Pancreas (tissue), 10 donors: ENCODE results near the gene ANKRD35. TPM values are rescaled to one million over a fixed set of nuclear protein-coding genes. Genes with fewer than 3 reads are reported as not detected.
"Not testable (repeated sequence)": the region's sequence is repeated elsewhere in the genome, so short reads cannot be mapped to it uniquely, and the experiment has no call there.

Source experiments
- ATAC-seq, 4 donors: fragments of 200-7000 bp; cut with Tn5 transposase; one replicate each; pipeline versions ENCODE4 v1.8.0 to v1.9.1; 2020; ENCODE audit warnings: mild to moderate bottlenecking in 4 of 4, moderate library complexity in 4 of 4
- DNase-seq, 6 donors: peaks; one replicate each; pipeline ENCODE4 v3.0.0-alpha.2; 2020
- FAIRE-seq: peaks from 2 replicates; lab custom pipeline; 2012; peaks lifted over from hg19 to GRCh38; lab: Jason Lieb, UNC
- H3K27ac ChIP-seq, 4 donors: fragments of 200-600 bp; sonication (generic); 1 replicate in 3 of 4; 2 replicates in 1 of 4; pipeline versions ENCODE4 v1.5.0 to v1.8.0; 2020
- H3K27me3 ChIP-seq, 4 donors: fragments of 200-600 bp; one replicate each; pipeline ENCODE4 v1.8.0; 2021
- H3K36me3 ChIP-seq, 3 donors: fragments of 200-600 bp; sonication (generic) in 1 of 3; one replicate each; pipeline versions ENCODE4 v1.5.0 to v1.8.0; 2020 to 2021
- H3K4me1 ChIP-seq, 3 donors: fragments of 200-600 bp; one replicate each; pipeline ENCODE4 v1.8.0; 2021
- H3K4me3 ChIP-seq, 4 donors: fragments of 200-600 bp; sonication (generic) in 2 of 4; one replicate each; pipeline versions ENCODE4 v1.5.0 to v1.8.0; 2020 to 2021
- H3K9me3 ChIP-seq, 4 donors: fragments of 200-600 bp; one replicate each; pipeline ENCODE4 v1.8.0; 2021
- CTCF ChIP-seq, 4 donors: fragments of 200-600 bp; sonication (generic) in 3 of 4; IDR thresholded peaks; one replicate each; pipeline versions ENCODE4 v1.5.0 to v1.8.0; 2021; ENCODE audit warnings: antibody characterized with exemption in 4 of 4
- WGBS, 2 donors: extraction: QIAGEN DNeasy Blood & Tissue Kit; methylation state at CpG; one replicate each; pipeline ENCODE4 v1.1.7; 2013; 5-methylcytosine and 5-hydroxymethylcytosine counted together
- intact Hi-C, 3 donors: fragments of 100-400 bp; cut with DNase I; formaldehyde crosslinking; loops; one replicate each; pipeline versions ENCODE4 v1.11.1 to v1.14.2; 2022
- polyA plus RNA-seq, 2 donors: library from polyadenylated mRNA; stranded (reverse); fragments of 200-250 nt; gene quantifications; one replicate each; pipeline ENCODE4 v1.2.3, GENCODE V29; 2013
- total RNA-seq, 6 donors: library from RNA; stranded (reverse); fragmentation: NEBNext Ultra II Directional in 4 of 6; extraction: Animal tissue kit (Norgen Biotek cat#: 25700) in 4 of 6; gene quantifications; one replicate each; pipeline versions ENCODE4 v1.2.1 to v1.2.4, GENCODE V29; 2021 to 2023
- donor health status: healthy with polysubstance abuse.
- donor health status: DM: no; HTN: no; CAD: no; lungs with moderate emphysema.
- donor health status: DM: no; HTN: no; CAD: no.
- donor health status: control.
- donor health status: control.
- donor health status: Bipolar disorder and iron deficiency.
- donor health status: DM: yes; HTN: yes; CAD: no.
- donor health status: DM: no; HTN: no; CAD: no.
- donor health status: DM: no; HTN: no; CAD: no.
- donor health status: DM: yes; HTN: yes; CAD: no.

The ANKRD35 gene, protein sequence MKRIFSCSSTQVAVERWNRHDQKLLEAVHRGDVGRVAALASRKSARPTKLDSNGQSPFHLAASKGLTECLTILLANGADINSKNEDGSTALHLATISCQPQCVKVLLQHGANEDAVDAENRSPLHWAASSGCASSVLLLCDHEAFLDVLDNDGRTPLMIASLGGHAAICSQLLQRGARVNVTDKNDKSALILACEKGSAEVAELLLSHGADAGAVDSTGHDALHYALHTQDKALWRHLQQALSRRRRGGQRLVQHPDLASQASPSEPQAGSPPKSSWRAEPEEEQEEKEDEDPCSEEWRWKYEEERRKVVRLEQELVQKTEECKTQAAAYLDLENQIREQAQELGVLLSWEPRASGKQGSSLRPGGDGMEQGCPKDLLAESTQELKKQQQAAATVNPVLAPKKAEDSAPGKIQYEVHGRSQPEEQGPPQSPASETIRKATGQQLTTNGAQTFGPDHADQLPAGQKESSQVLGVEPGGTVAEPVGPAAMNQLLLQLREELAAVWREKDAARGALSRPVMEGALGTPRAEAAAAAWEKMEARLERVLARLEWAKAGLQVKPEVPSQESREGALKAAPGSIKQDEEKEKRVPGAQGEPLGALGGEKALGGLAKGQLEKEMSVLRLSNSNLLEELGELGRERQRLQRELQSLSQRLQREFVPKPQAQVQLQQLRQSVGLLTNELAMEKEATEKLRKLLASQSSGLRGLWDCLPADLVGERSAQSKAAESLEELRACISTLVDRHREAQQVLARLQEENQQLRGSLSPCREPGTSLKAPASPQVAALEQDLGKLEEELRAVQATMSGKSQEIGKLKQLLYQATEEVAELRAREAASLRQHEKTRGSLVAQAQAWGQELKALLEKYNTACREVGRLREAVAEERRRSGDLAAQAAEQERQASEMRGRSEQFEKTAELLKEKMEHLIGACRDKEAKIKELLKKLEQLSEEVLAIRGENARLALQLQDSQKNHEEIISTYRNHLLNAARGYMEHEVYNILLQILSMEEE
- total RNA-seq (under 1 TPM; 0.04 to 0.50 (median 0.26) TPM), polyA plus RNA-seq (under 1 TPM; 0.59 to 0.68 TPM)

DNA sequence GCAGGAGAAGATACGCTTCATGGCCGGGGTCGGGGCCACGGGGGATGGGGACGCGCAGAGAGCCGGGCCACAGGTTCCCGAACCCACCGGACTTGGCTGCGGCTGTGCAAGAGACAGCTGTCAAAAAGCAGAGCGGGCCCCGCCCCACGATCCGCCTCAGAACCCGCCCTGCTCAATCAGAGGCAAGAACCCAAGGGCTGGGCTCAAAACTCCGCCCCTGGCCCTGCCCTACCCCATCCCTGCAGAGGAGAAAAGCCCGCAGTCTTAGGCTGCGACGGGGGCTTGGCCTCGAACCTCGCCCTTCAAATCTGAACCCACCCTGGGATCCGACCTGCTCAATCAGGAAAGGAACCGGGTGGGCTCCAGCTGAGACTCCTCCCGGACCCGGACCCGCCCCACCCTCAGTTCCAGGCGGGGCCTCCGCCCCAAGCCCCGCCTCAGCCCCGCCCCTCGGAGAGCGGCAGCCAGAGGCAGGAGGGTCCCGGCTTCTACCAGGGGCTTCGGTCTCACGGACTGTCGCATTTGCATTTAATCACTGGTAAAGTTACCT, at the start of gene ANKRD35:
Gene ANKRD35 (minus strand): TSS at position 129 of the 550 bp plus-strand sequence. CDS start 108 bp downstream, at position 21.
- peak; percentile 90 to 96 (median 96) for ATAC-seq
- FAIRE-seq: no peak
- WGBS, 2 donors: 0 to 1% methylated on average over 32 to 36 of the region's 36 CpGs
- Histone ChIP-seq H3K27ac (no peak within 1 kb of the TSS), H3K4me3 (peak within 1 kb of the TSS; percentile 50 to 69 (median 55)), H3K27me3 (no peaks in the 10 kb centered on the region), H3K4me1 (peaks cover 0 to 3% (median 3%) of the 10 kb centered on the region in 3 donors), H3K36me3 (no peaks in the 10 kb centered on the region), H3K9me3 (no peaks in the 10 kb centered on the region)
- DNase-seq: peak; percentile 71 to 93 (median 80)
- intact Hi-C loops: no loop called here
- no peak for TF ChIP-seq CTCF (IDR thresholded peaks at IDR 0.05)

DNA sequence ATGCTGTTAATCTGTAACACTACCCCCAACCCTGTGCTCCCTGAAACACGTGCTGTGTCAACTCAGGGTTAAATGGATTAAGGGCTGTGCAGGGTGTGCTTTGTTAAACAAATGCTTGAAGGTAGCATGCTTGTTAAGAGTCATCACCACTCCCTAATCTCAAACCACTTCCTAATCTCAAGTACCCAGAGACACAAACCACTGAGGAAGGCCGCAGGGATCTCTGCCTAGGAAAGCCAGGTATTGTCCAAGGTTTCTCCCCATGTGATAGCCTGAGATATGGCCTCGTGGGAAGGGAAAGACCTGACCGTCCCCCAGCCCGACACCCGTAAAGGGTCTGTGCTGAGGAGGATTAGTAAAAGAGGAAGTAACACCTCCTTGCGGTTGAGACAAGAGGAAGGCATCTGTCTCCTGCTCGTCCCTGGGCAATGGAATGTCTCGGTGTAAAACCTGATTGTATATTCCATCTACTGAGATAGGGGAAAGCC, 46.9 kb upstream of the ANKRD35 start:
- H3K4me1 ChIP-seq, DNase-seq, intact Hi-C loops, H3K9me3 ChIP-seq, H3K4me3 ChIP-seq, H3K27me3 ChIP-seq, H3K36me3 ChIP-seq, H3K27ac ChIP-seq, FAIRE-seq, ATAC-seq: not testable (repeated sequence)
- WGBS, 2 donors: 74 to 79% methylated on average over 7 to 9 of the region's 9 CpGs

DNA sequence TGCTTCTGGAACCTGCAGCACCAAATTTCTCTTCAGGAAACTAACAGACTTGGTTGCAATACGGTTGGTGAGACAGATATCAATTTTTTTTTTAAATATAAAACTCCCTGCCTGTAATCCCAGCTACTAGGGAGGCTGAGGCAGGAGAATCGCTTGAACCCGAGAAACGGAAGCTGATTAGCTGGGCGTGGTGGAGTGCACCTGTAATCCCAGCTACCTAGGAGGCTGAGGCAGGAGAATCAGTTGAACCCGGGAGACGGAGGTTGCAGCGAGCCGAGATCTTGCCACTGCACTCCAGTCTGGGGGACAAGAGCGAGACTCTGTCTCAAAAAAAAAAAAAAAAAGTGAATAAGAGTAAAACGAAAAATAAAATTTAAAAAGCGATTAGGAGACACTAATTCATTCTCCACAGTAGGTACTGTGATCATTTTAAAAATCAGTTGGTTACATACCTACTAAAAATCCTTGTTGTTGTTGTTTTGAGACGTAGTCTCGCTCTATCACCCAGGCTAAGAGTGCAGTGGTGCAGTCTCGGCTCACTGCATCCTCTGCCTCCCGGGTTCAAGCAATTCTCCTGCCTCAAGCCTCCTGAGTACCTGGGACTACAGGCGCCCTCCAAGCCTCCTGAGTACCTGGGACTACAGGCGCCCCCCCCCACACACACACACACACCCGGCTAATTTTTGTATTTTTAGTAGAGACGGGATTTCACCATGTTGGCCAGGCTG, 42.4 kb upstream of the ANKRD35 start:
- H3K4me3 ChIP-seq: peak overlapping the region; percentile 42 to 63 (median 57)
- FAIRE-seq (no peak), DNase-seq (no peak), ATAC-seq (no peak)
- H3K27ac ChIP-seq: peak overlapping the region; percentile 58 to 95 (median 84)
- H3K36me3 ChIP-seq: peaks cover 0 to 3% (median 0%) of the 10 kb centered on the region in 3 donors
- H3K4me1 ChIP-seq: peaks cover 5 to 7% (median 6%) of the 10 kb centered on the region in 3 donors
- TF ChIP-seq CTCF (IDR thresholded peaks at IDR 0.05): no peak
- H3K9me3 ChIP-seq: no peaks in the 10 kb centered on the region
- WGBS, 2 donors: 54 to 59% methylated on average over 20 of the region's 20 CpGs
- H3K27me3 ChIP-seq: no peaks in the 10 kb centered on the region
- intact Hi-C loops: no loop called here

GRCh38 chr1:145927063-145927886, 41.6 kb upstream of the ANKRD35 start, which contains the start of gene RBM8A:
Gene RBM8A, minus strand, starts transcription at chr1:145927484. Its CDS starts 58 bp downstream, at chr1:145927426.
- Histone ChIP-seq H3K4me3 (peak within 1 kb of the TSS; percentile 42 to 63 (median 57)), H3K27ac (peak within 1 kb of the TSS; percentile 58 to 95 (median 84)), H3K9me3 (no peaks in the 10 kb centered on the region), H3K36me3 (peaks cover 0 to 3% (median 0%) of the 10 kb centered on the region in 3 donors), H3K27me3 (no peaks in the 10 kb centered on the region), H3K4me1 (peaks cover 5 to 7% (median 6%) of the 10 kb centered on the region in 3 donors)
- peak in 2 of 4 donors; percentile 33 to 39 for TF ChIP-seq CTCF (IDR thresholded peaks at IDR 0.05)
- FAIRE-seq (peak; percentile 54), ATAC-seq (peak; percentile 97 to 99 (median 98)), DNase-seq (peak; percentile 83 to 96 (median 94))
- WGBS, 2 donors: 0% methylated on average over 41 of the region's 41 CpGs
- intact Hi-C loops: no loop called here
